Glomerular visceral epithelial cell (primary cell): ENCODE results near the gene USP20.

Experiments used
- DNase-seq: peaks from one replicate; pipeline ENCODE4 v3.0.0-alpha.2; 2016; ENCODE audit errors: extremely low spot score

The USP20 gene

GRCh38 chr9:129918296-129918950 lies 83.2 kb downstream of the USP20 start:
- DNase-seq = no peak

- DNase-seq = no peak
These were observed 84.0 kb downstream of the USP20 start for GRCh38 chr9:129919277-129919676.

GRCh38 chr9:129919841-129920240 lies 84.6 kb downstream of the USP20 start:
- DNase-seq = no peak

- DNase-seq = no peak
These were observed 86.6 kb downstream of the USP20 start for GRCh38 chr9:129921905-129922304.

GRCh38 chr9:129923589-129923988 lies 88.3 kb downstream of the USP20 start:
- DNase-seq = no peak

DNA sequence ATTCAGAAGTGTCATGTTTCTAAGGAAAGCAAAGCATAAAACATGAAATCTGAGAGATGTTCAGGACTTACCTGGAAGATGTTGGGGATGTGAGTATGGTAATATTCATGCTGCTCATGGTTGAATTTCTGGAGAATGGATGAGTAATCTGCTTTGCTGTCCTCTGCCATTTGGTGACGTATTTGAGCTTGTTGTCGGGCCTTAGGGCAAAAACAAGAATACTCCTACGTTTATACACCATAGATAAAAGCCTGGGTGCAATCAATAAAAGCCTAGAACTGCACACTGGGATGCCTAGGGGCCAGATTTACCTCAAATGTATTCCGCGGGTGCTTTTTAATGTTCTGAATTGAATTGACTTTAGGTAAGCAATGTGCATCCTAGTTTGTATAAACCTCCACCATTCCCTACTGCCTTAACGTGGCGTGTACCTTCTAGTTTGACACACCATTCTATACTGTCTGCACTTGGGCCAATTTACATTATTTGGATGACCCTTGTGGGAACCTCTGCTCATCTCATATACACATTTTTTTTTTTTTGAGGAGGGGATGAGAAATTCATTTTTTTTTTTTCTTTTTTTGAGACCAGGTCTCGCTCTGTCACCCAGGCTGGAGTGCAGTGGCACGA lies 94.4 kb downstream of the USP20 start:
- DNase-seq = no peak

DNA sequence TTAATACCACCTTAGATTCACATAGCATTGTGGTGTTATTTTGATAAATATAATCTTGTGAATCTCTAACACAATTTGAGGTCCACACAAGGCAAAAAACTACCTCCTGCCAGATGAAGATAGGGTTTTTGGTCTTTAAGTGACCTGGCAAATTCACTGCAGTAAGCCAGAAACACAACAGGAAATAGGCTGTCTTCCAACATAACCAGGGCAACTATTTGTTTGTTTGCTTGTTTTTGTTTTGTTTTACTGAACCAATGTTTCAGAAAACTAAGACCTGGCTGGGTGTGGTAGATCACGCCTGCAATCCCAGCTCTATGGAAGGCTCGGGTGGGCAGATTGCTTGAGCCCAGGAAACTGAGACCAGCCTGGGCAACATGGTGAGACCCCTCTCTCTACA lies 95.5 kb downstream of the USP20 start:
- DNase-seq = no peak
